ENCODE data around the gene RHBDD1.

DNA sequence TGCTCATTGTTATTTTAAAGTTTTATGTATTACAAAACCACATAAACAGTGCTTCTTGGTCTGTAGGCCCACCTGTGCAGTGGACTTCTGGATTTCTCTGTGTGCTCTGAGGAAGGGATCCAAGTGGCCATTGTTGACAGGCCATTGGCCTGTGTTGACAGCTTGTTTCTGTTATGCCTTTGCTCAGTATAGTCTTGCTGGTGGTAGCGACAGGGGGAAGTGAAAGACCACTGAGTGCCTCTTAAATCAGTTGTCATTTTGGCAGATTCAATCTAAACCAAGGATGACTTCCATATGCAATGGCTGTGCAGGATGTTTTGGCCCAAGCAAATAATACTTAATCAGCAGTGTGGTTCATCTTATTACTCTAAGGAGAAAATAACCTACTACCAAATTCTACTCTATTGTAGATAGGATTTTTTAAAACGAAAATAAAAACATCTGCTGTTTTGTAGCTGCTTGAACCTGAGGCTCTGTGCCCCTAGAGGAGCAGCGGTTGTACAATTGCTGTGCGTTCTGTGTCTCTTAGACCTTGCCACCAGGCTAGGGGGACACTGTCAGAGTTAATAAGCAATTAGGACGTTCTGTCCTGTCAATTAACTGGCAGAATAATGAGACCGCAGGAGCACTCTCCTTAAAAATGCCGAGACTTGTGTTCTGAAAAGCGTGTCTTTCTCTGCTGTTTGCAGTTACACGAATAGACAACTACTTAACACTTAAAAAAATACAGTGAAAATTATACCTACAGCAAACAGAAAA, 108.2 kb downstream of the RHBDD1 start:
- TF ChIP-seq POLR2A (IDR thresholded peaks at IDR 0.05; ENCODE audit: low read depth, low read length), result no peak
- no peak for TF ChIP-seq TAF1 (IDR thresholded peaks at IDR 0.05; ENCODE audit: borderline replicate concordance, low read depth, low read length)
